Lung (tissue), 12 donors: ENCODE measurements around the gene MAML3. TPM values are rescaled to one million over a fixed set of nuclear protein-coding genes. Genes with fewer than 3 reads are reported as not detected.

Experiments
- ATAC-seq: fragments of 200-7000 bp; cut with Tn5 transposase; one replicate; pipeline ENCODE4 v1.9.1; 2020; ENCODE audit warnings: moderate number of reproducible peaks; ENCODE audit not compliant: insufficient read depth, low FRiP score
- DNase-seq, 3 donors: peaks; one replicate each; pipeline ENCODE4 v3.0.0-alpha.2; 2013 to 2017
- H3K27ac ChIP-seq, 2 donors: one replicate each; pipeline ENCODE4 v1.5.1; 2013; ENCODE audit warnings: mild to moderate bottlenecking in 2 of 2, moderate library complexity in 2 of 2, control low read depth in 1 of 2, inconsistent platforms in 1 of 2, low read depth in 1 of 2, low read length in 1 of 2
- H3K27me3 ChIP-seq, 3 donors: one replicate each; pipeline ENCODE4 v1.5.1; 2013; ENCODE audit warnings: low read length in 2 of 3; ENCODE audit not compliant: control insufficient read depth in 3 of 3, insufficient read depth in 3 of 3
- H3K36me3 ChIP-seq, 4 donors: one replicate each; pipeline ENCODE4 v1.5.1; 2013; ENCODE audit warnings: low read length in 4 of 4, mild to moderate bottlenecking in 1 of 4, moderate library complexity in 1 of 4; ENCODE audit not compliant: control insufficient read depth in 4 of 4, insufficient read depth in 4 of 4
- H3K4me1 ChIP-seq, 5 donors: one replicate each; pipeline ENCODE4 v1.5.1; 2013; ENCODE audit warnings: low read length in 5 of 5, mild to moderate bottlenecking in 2 of 5, moderate library complexity in 1 of 5; ENCODE audit not compliant: control insufficient read depth in 5 of 5, insufficient read depth in 5 of 5
- H3K4me3 ChIP-seq: one replicate; pipeline ENCODE4 v1.5.1; 2013; ENCODE audit warnings: mild to moderate bottlenecking, control low read depth, moderate library complexity
- H3K9ac ChIP-seq, 2 donors: one replicate each; pipeline ENCODE4 v1.5.1; 2013; ENCODE audit warnings: low read length in 2 of 2, control low read depth in 1 of 2; ENCODE audit not compliant: insufficient read depth in 1 of 2
- H3K9me3 ChIP-seq, 4 donors: one replicate each; pipeline ENCODE4 v1.5.1; 2013; ENCODE audit warnings: low read length in 3 of 4, mild to moderate bottlenecking in 1 of 4, moderate library complexity in 1 of 4; ENCODE audit not compliant: control insufficient read depth in 4 of 4, insufficient read depth in 3 of 4
- CTCF ChIP-seq: IDR thresholded peaks from 2 replicates; pipeline ENCODE4 v1.5.1; 2012; ENCODE audit warnings: mild to moderate bottlenecking; ENCODE audit errors: control extremely low read depth, extremely low read depth
- WGBS, 2 donors: extraction: QIAGEN DNeasy Blood & Tissue Kit; methylation state at CpG; one replicate each; pipeline ENCODE4 v1.1.7; 2013; 5-methylcytosine and 5-hydroxymethylcytosine counted together
- polyA plus RNA-seq, 2 donors: library from polyadenylated mRNA; stranded (reverse); fragments of 200-250 nt; gene quantifications; one replicate each; pipeline ENCODE4 v1.2.1, GENCODE V29; 2013
- total RNA-seq, 2 donors: library from RNA; depleted of rRNA in 1 of 2; stranded (reverse); fragments of >200 nt in 1 of 2; gene quantifications; one replicate each; pipeline ENCODE4 v1.2.1, GENCODE V29; 2014 to 2021
- donor health status: control.
- donor health status: control.
- donor health status: Bipolar disorder and iron deficiency.
- donor health status: healthy.
- donor health status: DM: yes; HTN: yes; CAD: no.

The MAML3 gene
- total and polyA plus RNA-seq, 4 donors = 3.0 to 16.4 (median 8.5) TPM

- H3K36me3 ChIP-seq = no peaks in the 10 kb centered on the region
- DNase-seq = no peak
- peaks cover 0 to 14% (median 0%) of the 10 kb centered on the region in 5 donors for H3K4me1 ChIP-seq
- no peak overlapping the region for H3K4me3 ChIP-seq
- no peaks in the 10 kb centered on the region for H3K27me3 ChIP-seq
- no peak overlapping the region for H3K9ac ChIP-seq
- WGBS, 2 donors = 85 to 87% methylated on average over 7 of the region's 7 CpGs
- H3K27ac ChIP-seq = no peak overlapping the region
- no peak for TF ChIP-seq CTCF
- ATAC-seq = no peak
- no peaks in the 10 kb centered on the region for H3K9me3 ChIP-seq
Observed at GRCh38 chr4:139782926-139783522, 371.0 kb downstream of the MAML3 start.

- ATAC-seq (no peak), DNase-seq (no peak)
- H3K9ac ChIP-seq = no peak overlapping the region
- no peaks in the 10 kb centered on the region for H3K9me3 ChIP-seq
- no peak for TF ChIP-seq CTCF
- H3K27me3 ChIP-seq = no peaks in the 10 kb centered on the region
- no peak overlapping the region for H3K4me3 ChIP-seq
- 71 to 81% methylated on average over 3 of the region's 3 CpGs for WGBS, 2 donors
- no peak overlapping the region for H3K27ac ChIP-seq
- no peaks in the 10 kb centered on the region for H3K36me3 ChIP-seq
- H3K4me1 ChIP-seq = peaks cover 0 to 19% (median 7%) of the 10 kb centered on the region in 5 donors
Observed at GRCh38 chr4:139781066-139781465, 372.9 kb downstream of the MAML3 start.

- H3K27me3 ChIP-seq = no peaks in the 10 kb centered on the region
- no peak overlapping the region for H3K9ac ChIP-seq
- H3K9me3 ChIP-seq = no peaks in the 10 kb centered on the region
- peaks cover 0 to 22% (median 8%) of the 10 kb centered on the region in 5 donors for H3K4me1 ChIP-seq
- 97 to 99% methylated on average over 9 of the region's 9 CpGs for WGBS, 2 donors
- DNase-seq (no peak), ATAC-seq (no peak)
- no peak overlapping the region for H3K4me3 ChIP-seq
- no peaks in the 10 kb centered on the region for H3K36me3 ChIP-seq
- H3K27ac ChIP-seq = no peak overlapping the region
- TF ChIP-seq CTCF = no peak
Observed at GRCh38 chr4:139779691-139780090, 374.3 kb downstream of the MAML3 start.

DNA sequence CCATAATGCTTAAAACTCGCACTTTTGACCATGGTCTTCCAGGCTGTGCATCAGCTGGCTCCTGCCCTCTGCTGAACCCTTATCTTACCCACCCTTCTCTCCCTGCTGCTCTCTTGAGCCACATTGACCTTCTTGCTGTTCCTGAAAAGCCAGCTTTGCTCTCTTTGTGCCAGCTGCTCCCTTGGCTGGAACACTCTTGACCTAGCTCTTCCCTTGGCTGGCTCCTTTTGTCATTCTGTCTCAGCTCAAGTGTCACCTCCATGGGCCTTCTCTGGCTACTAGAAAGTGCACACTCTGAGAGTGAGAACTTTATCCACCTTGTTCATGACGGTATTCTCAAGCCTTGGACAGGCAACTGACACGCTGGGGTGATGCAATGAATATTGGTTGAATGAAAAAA, 376.2 kb downstream of the MAML3 start:
- ATAC-seq (no peak), DNase-seq (no peak)
- Histone ChIP-seq H3K9ac (no peak overlapping the region), H3K4me3 (no peak overlapping the region), H3K27me3 (no peaks in the 10 kb centered on the region), H3K9me3 (no peaks in the 10 kb centered on the region), H3K36me3 (no peaks in the 10 kb centered on the region), H3K4me1 (peaks cover 0 to 17% (median 8%) of the 10 kb centered on the region in 5 donors), H3K27ac (no peak overlapping the region)
- WGBS, 2 donors = 94 to 95% methylated on average over 3 of the region's 3 CpGs
- TF ChIP-seq CTCF = no peak
